DMS114 treated with DMSO at 0.1 percent for 48 hours (cell line): Measurements from ENCODE around the gene KRTAP5-2.

Source experiments
- DNase-seq: peaks from one replicate; lab custom pipeline; 2025; ENCODE audit not compliant: unreplicated experiment; lab: John Stamatoyannopoulos, UW

Gene KRTAP5-2

GRCh38 chr11:1568441-1568911 lies 29.6 kb downstream of the KRTAP5-2 start:
- DNase-seq: no peak

GRCh38 chr11:1567721-1568100 lies 30.4 kb downstream of the KRTAP5-2 start:
- no peak for DNase-seq

- no peak for DNase-seq
Observed at GRCh38 chr11:1567052-1567720, 30.9 kb downstream of the KRTAP5-2 start.

GRCh38 chr11:1566381-1567051 lies 31.6 kb downstream of the KRTAP5-2 start:
- DNase-seq: no peak

GRCh38 chr11:1565904-1566247 lies 32.2 kb downstream of the KRTAP5-2 start:
- DNase-seq: no peak

GRCh38 chr11:1565173-1565903 lies 32.8 kb downstream of the KRTAP5-2 start:
- no peak for DNase-seq

- DNase-seq: no peak
Observed at GRCh38 chr11:1564535-1565172, 33.4 kb downstream of the KRTAP5-2 start.

GRCh38 chr11:1563697-1564534 lies 34.2 kb downstream of the KRTAP5-2 start:
- no peak for DNase-seq

GRCh38 chr11:1563149-1563638 lies 34.9 kb downstream of the KRTAP5-2 start:
- DNase-seq: no peak

- DNase-seq: no peak
Observed at GRCh38 chr11:1562469-1563148, 35.5 kb downstream of the KRTAP5-2 start.

- DNase-seq: no peak
Observed at GRCh38 chr11:1561955-1562354, 36.1 kb downstream of the KRTAP5-2 start.

GRCh38 chr11:1561266-1561665 lies 36.8 kb downstream of the KRTAP5-2 start:
- DNase-seq: no peak

GRCh38 chr11:1560649-1561251 lies 37.3 kb downstream of the KRTAP5-2 start:
- DNase-seq: no peak

GRCh38 chr11:1560002-1560648 lies 38.0 kb downstream of the KRTAP5-2 start:
- DNase-seq: no peak

- no peak for DNase-seq
Observed at GRCh38 chr11:1559111-1559951, 38.8 kb downstream of the KRTAP5-2 start.

GRCh38 chr11:1558775-1559110 lies 39.4 kb downstream of the KRTAP5-2 start:
- DNase-seq: no peak

GRCh38 chr11:1557904-1558774 lies 40.0 kb downstream of the KRTAP5-2 start:
- no peak for DNase-seq
